ENCODE results near the gene IL3RA.
A peak's percentile ranks its signal among the peaks of the same experiment; 100 is the strongest.
"Not testable (repeated sequence)": the region's sequence is repeated elsewhere in the genome, so short reads cannot be mapped to it uniquely, and the experiment has no call there.

Gene IL3RA

DNA sequence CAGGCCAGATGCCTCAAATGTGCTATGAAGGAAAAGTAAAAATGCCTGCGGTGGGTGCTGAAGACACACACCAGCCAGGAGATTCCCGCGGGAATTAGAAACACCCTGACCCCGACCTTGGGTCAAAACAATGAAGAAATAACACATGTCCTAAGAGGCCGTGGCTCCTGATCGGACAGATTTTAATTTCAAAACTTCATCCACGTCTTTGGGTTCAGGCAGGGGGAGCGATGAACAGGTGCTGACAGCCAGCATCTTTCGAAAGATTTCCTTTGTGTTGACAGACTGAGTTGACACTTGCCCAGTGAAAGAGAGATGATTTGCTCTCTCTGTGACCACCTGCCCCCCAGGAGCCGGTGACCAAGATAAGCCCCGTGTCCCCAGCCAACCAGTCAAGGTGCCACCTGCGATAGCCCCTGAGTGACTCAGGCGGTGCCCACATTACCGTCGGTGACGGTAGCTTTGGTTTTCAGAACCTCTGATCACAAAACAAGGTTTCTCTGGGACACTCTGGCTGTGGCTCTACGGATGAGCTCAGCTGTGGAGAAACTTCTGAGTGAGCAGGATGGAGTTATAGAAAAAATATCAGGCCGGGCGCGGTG, 11.0 kb upstream of the IL3RA start:
- Histone ChIP-seq H3K4me1 (ENCODE audit: control insufficient read depth, low read length) (peaks cover 42% of the 10 kb centered on the region), H3K36me3 (ENCODE audit: control insufficient read depth, low read length) (no peaks in the 10 kb centered on the region), H3K9me3 (ENCODE audit: control insufficient read depth, insufficient read depth, low read length) (no peaks in the 10 kb centered on the region), H3K79me2 (ENCODE audit: control insufficient read depth, low read length) (no peaks in the 10 kb centered on the region), H3K27ac (ENCODE audit: low read depth, low read length) (no peak overlapping the region), H3F3A (ENCODE audit: control insufficient read depth, insufficient read depth) (peaks cover 6% of the 10 kb centered on the region), H3K9me2 (replicated peaks; ENCODE audit: control insufficient read depth, low read length) (no peaks in the 10 kb centered on the region), H3K27me3 (ENCODE audit: control insufficient read depth, low read length) (no peaks in the 10 kb centered on the region), H4K20me1 (ENCODE audit: control insufficient read depth, insufficient read depth, low read depth, low read length) (no peaks in the 10 kb centered on the region), H3K4me3 (ENCODE audit: low read length) (no peak overlapping the region), H3K4me2 (ENCODE audit: low read length) (no peak overlapping the region)
- TF ChIP-seq, protein P1, sequence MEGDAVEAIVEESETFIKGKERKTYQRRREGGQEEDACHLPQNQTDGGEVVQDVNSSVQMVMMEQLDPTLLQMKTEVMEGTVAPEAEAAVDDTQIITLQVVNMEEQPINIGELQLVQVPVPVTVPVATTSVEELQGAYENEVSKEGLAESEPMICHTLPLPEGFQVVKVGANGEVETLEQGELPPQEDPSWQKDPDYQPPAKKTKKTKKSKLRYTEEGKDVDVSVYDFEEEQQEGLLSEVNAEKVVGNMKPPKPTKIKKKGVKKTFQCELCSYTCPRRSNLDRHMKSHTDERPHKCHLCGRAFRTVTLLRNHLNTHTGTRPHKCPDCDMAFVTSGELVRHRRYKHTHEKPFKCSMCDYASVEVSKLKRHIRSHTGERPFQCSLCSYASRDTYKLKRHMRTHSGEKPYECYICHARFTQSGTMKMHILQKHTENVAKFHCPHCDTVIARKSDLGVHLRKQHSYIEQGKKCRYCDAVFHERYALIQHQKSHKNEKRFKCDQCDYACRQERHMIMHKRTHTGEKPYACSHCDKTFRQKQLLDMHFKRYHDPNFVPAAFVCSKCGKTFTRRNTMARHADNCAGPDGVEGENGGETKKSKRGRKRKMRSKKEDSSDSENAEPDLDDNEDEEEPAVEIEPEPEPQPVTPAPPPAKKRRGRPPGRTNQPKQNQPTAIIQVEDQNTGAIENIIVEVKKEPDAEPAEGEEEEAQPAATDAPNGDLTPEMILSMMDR (IDR thresholded peaks at IDR 0.05; ENCODE audit: low read depth, low read length, poor library complexity, severe bottlenecking): no peak
- TF ChIP-seq EZH2phosphoT487 (IDR thresholded peaks at IDR 0.05; ENCODE audit: borderline replicate concordance, low read length): no peak

DNA sequence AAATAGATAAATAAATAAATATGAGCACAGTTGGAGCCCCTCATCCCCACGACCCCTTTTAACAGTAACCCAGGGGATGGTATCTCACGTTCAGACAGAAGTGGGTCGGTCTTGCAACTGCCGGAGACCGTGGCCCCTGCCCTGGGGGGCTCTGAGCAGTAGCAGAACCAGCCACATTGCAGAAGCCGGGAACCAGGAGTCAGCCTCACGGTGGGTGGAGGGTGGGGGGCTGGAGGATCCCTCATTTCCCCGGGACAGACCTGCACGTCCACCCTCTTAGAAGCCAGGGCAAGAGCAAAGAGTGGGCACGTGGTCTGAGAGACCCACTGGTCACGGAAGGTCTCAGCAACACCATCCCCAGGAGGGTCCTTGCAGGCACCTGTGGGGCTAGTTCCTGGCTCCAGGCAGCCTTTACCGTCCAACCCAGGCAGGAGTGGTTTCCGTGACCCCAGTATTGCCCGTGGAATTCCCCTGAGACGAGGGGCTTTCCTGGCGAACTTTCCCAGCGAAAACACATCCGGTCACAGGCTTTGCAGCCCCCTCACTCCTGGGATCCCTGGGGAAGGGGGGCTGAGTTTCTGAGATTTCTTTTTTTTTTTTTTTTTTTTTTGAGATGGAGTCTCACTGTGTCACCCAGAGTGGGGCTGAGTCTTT, 8.8 kb upstream of the IL3RA start:
- Histone ChIP-seq H3K27ac (ENCODE audit: low read depth, low read length) (peak overlapping the region; percentile 78), H3K9me2 (replicated peaks; ENCODE audit: control insufficient read depth, low read length) (no peaks in the 10 kb centered on the region), H3K36me3 (ENCODE audit: control insufficient read depth, low read length) (no peaks in the 10 kb centered on the region), H4K20me1 (ENCODE audit: control insufficient read depth, insufficient read depth, low read depth, low read length) (no peaks in the 10 kb centered on the region), H3K27me3 (ENCODE audit: control insufficient read depth, low read length) (no peaks in the 10 kb centered on the region), H3K4me1 (ENCODE audit: control insufficient read depth, low read length) (peaks cover 51% of the 10 kb centered on the region), H3K4me3 (ENCODE audit: low read length) (peak overlapping the region; percentile 24; the same call in 1 of the 2 replicates), H3K4me2 (ENCODE audit: low read length) (peak overlapping the region; percentile 60), H3K9me3 (ENCODE audit: control insufficient read depth, insufficient read depth, low read length) (no peaks in the 10 kb centered on the region), H3K79me2 (ENCODE audit: control insufficient read depth, low read length) (no peaks in the 10 kb centered on the region), H3F3A (ENCODE audit: control insufficient read depth, insufficient read depth) (peaks cover 6% of the 10 kb centered on the region)
- TF ChIP-seq, protein P1 (IDR thresholded peaks at IDR 0.05; ENCODE audit: low read depth, low read length, poor library complexity, severe bottlenecking): no peak
- no peak for TF ChIP-seq EZH2phosphoT487 (IDR thresholded peaks at IDR 0.05; ENCODE audit: borderline replicate concordance, low read length)

DNA sequence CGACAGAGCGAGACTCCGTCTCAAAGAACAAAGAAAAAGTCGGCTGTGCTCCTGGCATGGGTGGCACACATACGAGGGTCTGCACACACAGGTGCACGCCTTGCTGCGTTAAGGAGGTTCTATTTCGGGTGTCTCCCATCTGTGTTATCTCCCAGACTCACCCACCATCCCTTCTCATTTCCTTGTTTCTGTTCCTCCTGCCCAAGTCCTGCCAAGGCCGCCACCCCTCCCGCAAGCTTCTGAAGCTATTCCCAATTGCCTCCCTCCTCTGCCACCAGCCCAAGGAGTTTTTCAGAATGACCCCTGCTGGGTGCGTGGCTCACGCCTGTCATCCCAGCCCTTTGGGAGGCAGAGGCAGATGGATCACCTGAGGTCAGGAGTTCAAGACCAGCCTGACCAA, 6.0 kb upstream of the IL3RA start:
- peaks cover 61% of the 10 kb centered on the region for H3K4me1 ChIP-seq (ENCODE audit: control insufficient read depth, low read length)
- peak overlapping the region; percentile 41 for H3K4me3 ChIP-seq (ENCODE audit: low read length)
- no peaks in the 10 kb centered on the region for H3K9me2 ChIP-seq (replicated peaks; ENCODE audit: control insufficient read depth, low read length)
- no peak for TF ChIP-seq EZH2phosphoT487 (IDR thresholded peaks at IDR 0.05; ENCODE audit: borderline replicate concordance, low read length)
- TF ChIP-seq, protein P1 (IDR thresholded peaks at IDR 0.05; ENCODE audit: low read depth, low read length, poor library complexity, severe bottlenecking): no peak
- H3F3A ChIP-seq (ENCODE audit: control insufficient read depth, insufficient read depth): peaks cover 9% of the 10 kb centered on the region
- H3K27me3 ChIP-seq (ENCODE audit: control insufficient read depth, low read length): no peaks in the 10 kb centered on the region
- no peaks in the 10 kb centered on the region for H3K79me2 ChIP-seq (ENCODE audit: control insufficient read depth, low read length)
- no peaks in the 10 kb centered on the region for H3K36me3 ChIP-seq (ENCODE audit: control insufficient read depth, low read length)
- peak overlapping the region; percentile 60 for H3K4me2 ChIP-seq (ENCODE audit: low read length)
- H3K27ac ChIP-seq (ENCODE audit: low read depth, low read length): peak overlapping the region; percentile 78
- no peaks in the 10 kb centered on the region for H4K20me1 ChIP-seq (ENCODE audit: control insufficient read depth, insufficient read depth, low read depth, low read length)
- no peaks in the 10 kb centered on the region for H3K9me3 ChIP-seq (ENCODE audit: control insufficient read depth, insufficient read depth, low read length)

DNA sequence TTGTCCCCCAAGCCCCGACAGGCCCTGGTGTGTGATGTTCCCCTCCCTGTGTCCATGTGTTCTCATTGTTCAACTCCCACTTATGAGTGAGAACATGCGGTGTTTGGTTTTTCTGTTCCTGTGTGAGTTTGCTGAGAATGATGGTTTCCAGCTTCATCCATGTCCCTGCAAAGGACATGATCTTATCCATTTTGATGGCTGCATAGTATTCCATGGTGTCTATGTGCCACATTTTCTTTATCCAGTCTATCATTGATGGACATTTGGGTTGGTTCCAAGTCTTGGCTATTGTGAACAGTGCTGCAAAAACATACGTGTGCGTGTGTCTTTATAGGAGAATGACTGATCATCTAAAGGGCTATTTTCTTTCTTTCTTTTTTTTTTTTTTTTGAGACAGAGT, 4.2 kb upstream of the IL3RA start:
- H4K20me1 ChIP-seq (ENCODE audit: control insufficient read depth, insufficient read depth, low read depth, low read length); H3K36me3 ChIP-seq (ENCODE audit: control insufficient read depth, low read length); H3F3A ChIP-seq (ENCODE audit: control insufficient read depth, insufficient read depth); H3K4me2 ChIP-seq (ENCODE audit: low read length); H3K9me2 ChIP-seq (replicated peaks; ENCODE audit: control insufficient read depth, low read length); H3K4me3 ChIP-seq (ENCODE audit: low read length); H3K27ac ChIP-seq (ENCODE audit: low read depth, low read length); H3K9me3 ChIP-seq (ENCODE audit: control insufficient read depth, insufficient read depth, low read length); H3K27me3 ChIP-seq (ENCODE audit: control insufficient read depth, low read length); H3K79me2 ChIP-seq (ENCODE audit: control insufficient read depth, low read length): not testable (repeated sequence)
- peaks cover 69% of the 10 kb centered on the region for H3K4me1 ChIP-seq (ENCODE audit: control insufficient read depth, low read length)
